HCT116 (cell line): ENCODE measurements around the gene IL17RD. TPM values are rescaled to one million over a fixed set of nuclear protein-coding genes. Genes with fewer than 3 reads are reported as not detected.

Experiments
- ATAC-seq: fragments of 200-7000 bp; cut with Tn5 transposase; 2 replicates; pipeline ENCODE4 v1.9.1; 2020; ENCODE audit warnings: mild to moderate bottlenecking, moderate library complexity
- BruUV-seq: library from RNA; stranded (reverse); fragments of 400-500 nt; replicated peaks from 2 replicates; lab custom pipeline; 2021; lab: Mats Ljungman, UMichigan
- CTCF ChIA-PET: fragments of 300-600 bp; sonication (Branson Sonifier 250); formaldehyde crosslinking; loops from one replicate; lab custom pipeline; 2021; ENCODE audit warnings: antibody characterized with exemption; lab: Charles Lee
- POLR2A ChIA-PET: fragments of 300-600, 350-600 bp; sonication (Branson Sonifier 250); formaldehyde crosslinking; loops from one replicate; lab custom pipeline; 2021; ENCODE audit warnings: antibody characterized with exemption; lab: Charles Lee
- RAD21 ChIA-PET, 2 experiments: fragments of 300-600 bp; sonication (Branson Sonifier 250); formaldehyde crosslinking; loops; one replicate each; lab custom pipeline; 2023; ENCODE audit warnings: low total read pairs in 2 of 2; ENCODE audit not compliant: uncharacterized antibody in 2 of 2, unreplicated experiment in 2 of 2, low non-redundant PET in 1 of 2; lab: Charles Lee
- DNase-seq: peaks from one replicate; pipeline ENCODE4 v3.0.0-alpha.2; 2010; ENCODE audit warnings: low read depth, low spot score
- H2AFZ ChIP-seq: fragments of 200-600 bp; shearing (Covaris generic), sonication (generic); 2 replicates; pipeline ENCODE4 v1.6.1; 2017; ENCODE audit warnings: low read depth, mixed run types, mixed read lengths, antibody characterized with exemption, low read length; ENCODE audit not compliant: poor library complexity, severe bottlenecking
- H3K27ac ChIP-seq: 2 replicates; pipeline ENCODE4 v1.5.1; 2012; ENCODE audit warnings: low read depth, low read length
- H3K27me3 ChIP-seq: fragments of 200-600 bp; sonication (generic); 2 replicates; pipeline ENCODE4 v1.6.1; 2016; ENCODE audit warnings: mixed run types, low read length, mixed read lengths; ENCODE audit not compliant: insufficient read depth
- H3K36me3 ChIP-seq, 2 experiments: fragments of 200-500 bp in 1 of 2; fragments of 200-600 bp in 1 of 2; sonication (Bioruptor generic) in 1 of 2; sonication (generic) in 1 of 2; 2 replicates each; pipeline versions ENCODE4 v1.5.1 to v1.6.1; 2014 to 2016; ENCODE audit warnings: low read length in 2 of 2, inconsistent platforms in 1 of 2, mixed read lengths in 1 of 2, mixed run types in 1 of 2; ENCODE audit not compliant: insufficient read depth in 2 of 2, control insufficient read depth in 1 of 2
- H3K4me1 ChIP-seq, 2 experiments: fragments of 200-600 bp in 1 of 2; sonication (generic) in 1 of 2; 2 replicates each; pipeline versions ENCODE4 v1.5.1 to v1.6.1; 2012 to 2017; ENCODE audit warnings: low read length in 2 of 2, inconsistent platforms in 1 of 2, mild to moderate bottlenecking in 1 of 2, mixed read lengths in 1 of 2, mixed run types in 1 of 2, moderate library complexity in 1 of 2; ENCODE audit not compliant: insufficient read depth in 2 of 2, control insufficient read depth in 1 of 2
- H3K4me2 ChIP-seq: fragments of 200-600 bp; sonication (generic); 2 replicates; pipeline ENCODE4 v1.6.1; 2017; ENCODE audit warnings: mixed run types, low read length, mixed read lengths
- H3K4me3 ChIP-seq, 2 experiments: fragments of 200-600 bp in 1 of 2; sonication (generic) in 1 of 2; replicated peaks in 1 of 2; 2 replicates each; pipeline ENCODE4 v1.5.1; 2011 to 2016; ENCODE audit warnings: low read length in 2 of 2, control low read depth in 1 of 2, low read depth in 1 of 2, mild to moderate bottlenecking in 1 of 2, mixed read lengths in 1 of 2, mixed run types in 1 of 2
- H3K79me2 ChIP-seq: fragments of 200-600 bp; sonication (generic); 2 replicates; pipeline ENCODE4 v1.6.1; 2017; ENCODE audit warnings: mild to moderate bottlenecking, mixed run types, low read length, moderate library complexity, mixed read lengths; ENCODE audit not compliant: insufficient read depth
- H3K9ac ChIP-seq: fragments of 200-600 bp; sonication (generic); 2 replicates; pipeline ENCODE4 v1.6.1; 2016; ENCODE audit warnings: low read length, mixed read lengths
- H3K9me2 ChIP-seq: fragments of 200-600 bp; sonication (generic), shearing (Covaris generic); 2 replicates; pipeline ENCODE4 v1.6.1; 2017; ENCODE audit warnings: mixed run types, mild to moderate bottlenecking, moderate library complexity; ENCODE audit not compliant: insufficient read depth
- H3K9me3 ChIP-seq, 2 experiments: fragments of 200-500 bp in 1 of 2; fragments of 200-600 bp in 1 of 2; sonication (Bioruptor generic) in 1 of 2; sonication (generic) in 1 of 2; 2 replicates each; pipeline ENCODE4 v1.6.1; 2014 to 2017; ENCODE audit warnings: low read length in 2 of 2, mixed read lengths in 2 of 2, inconsistent platforms in 1 of 2, low read depth in 1 of 2, mild to moderate bottlenecking in 1 of 2, mixed run types in 1 of 2, moderate library complexity in 1 of 2; ENCODE audit not compliant: control insufficient read depth in 1 of 2, insufficient read depth in 1 of 2
- H4K20me1 ChIP-seq: fragments of 200-600 bp; sonication (generic), shearing (Covaris generic); 2 replicates; pipeline ENCODE4 v1.6.1; 2017; ENCODE audit warnings: mixed run types, mild to moderate bottlenecking, moderate library complexity; ENCODE audit not compliant: insufficient read depth
- CTCF ChIP-seq, 3 experiments: fragments of 200-600 bp in 1 of 3; sonication (generic) in 1 of 3; IDR thresholded peaks in 2 of 3; conservative IDR thresholded peaks in 1 of 3; 2 replicates each; pipeline ENCODE4 v1.5.1; 2012 to 2017; ENCODE audit warnings: low read depth in 2 of 3, low read length in 2 of 3, antibody characterized with exemption in 1 of 3, borderline replicate concordance in 1 of 3, control low read depth in 1 of 3, mild to moderate bottlenecking in 1 of 3, mixed read lengths in 1 of 3, mixed run types in 1 of 3, moderate library complexity in 1 of 3; ENCODE audit not compliant: insufficient read depth in 1 of 3
- EZH2 ChIP-seq: fragments of 200-600 bp; sonication (generic); IDR thresholded peaks from 2 replicates; pipeline ENCODE4 v1.6.1; 2017; ENCODE audit warnings: antibody characterized with exemption, mixed run types
- EZH2phosphoT487 ChIP-seq: fragments of 200-600 bp; IDR thresholded peaks from 2 replicates; pipeline ENCODE4 v1.6.1; 2018; ENCODE audit warnings: antibody characterized with exemption, borderline replicate concordance
- FOSL1 ChIP-seq: IDR thresholded peaks from 2 replicates; pipeline ENCODE4 v1.6.1; 2012; ENCODE audit warnings: low read depth
- JUND ChIP-seq: IDR thresholded peaks from 2 replicates; pipeline ENCODE4 v1.6.1; 2012
- SIN3A ChIP-seq: IDR thresholded peaks from 2 replicates; pipeline ENCODE4 v1.6.1; 2012; ENCODE audit warnings: low read depth
- SRF ChIP-seq: IDR thresholded peaks from 2 replicates; pipeline ENCODE4 v1.6.1; 2012; ENCODE audit warnings: low read depth
- intact Hi-C: fragments of 100-400 bp; cut with micrococcal nuclease; formaldehyde crosslinking; loops from 2 replicates; pipeline ENCODE4 v1.10.0; 2022
- total RNA-seq: library from RNA; stranded (reverse); gene quantifications from one replicate; pipeline ENCODE4 v1.2.1, GENCODE V29; 2021; ENCODE audit not compliant: unreplicated experiment

IL17RD gene
- total RNA-seq, 1 experiment from 2014 or later = 12.3 TPM

- TF ChIP-seq JUND (no peak), SRF (no peak), SIN3A (no peak), FOSL1 (no peak)
- TF ChIP-seq, all 23 proteins: peak for 0
Measured at GRCh38 chr3:57081173-57081572, 84.0 kb downstream of the IL17RD start (continued).

GRCh38 chr3:57080171-57080570, 85.0 kb downstream of the IL17RD start:
- intact Hi-C loops = no loop called here
- Histone ChIP-seq H3K4me3 (no peak overlapping the region; a peak in 1 of 4 replicates), H2AFZ (no peak overlapping the region), H4K20me1 (no peaks in the 10 kb centered on the region), H3K36me3 (peaks cover 0 to 3% of the 10 kb centered on the region in 2 experiments; a peak in 1 of 4 replicates), H3K27me3 (no peaks in the 10 kb centered on the region), H3K79me2 (peaks cover 24% of the 10 kb centered on the region; the same call in 1 of the 2 replicates), H3K9me2 (no peaks in the 10 kb centered on the region), H3K4me2 (peak overlapping the region; percentile 99; the same call in 1 of the 2 replicates), H3K9me3 (no peaks in the 10 kb centered on the region), H3K4me1 (peaks cover 30 to 82% of the 10 kb centered on the region in 2 experiments), H3K9ac (peak overlapping the region; percentile 90; the same call in 1 of the 2 replicates), H3K27ac (no peak overlapping the region)
- ATAC-seq (no peak), DNase-seq (no peak)
- CTCF ChIA-PET = interaction anchor here (0.7 kb wide), 1 partner anchor 9 kb away, joined by 3 read pairs; no protein-coding TSS in a partner anchor
- RAD21 ChIA-PET = no interaction called here
- POLR2A ChIA-PET = no interaction called here
- no peak for TF ChIP-seq EZH2phosphoT487
- no peak for TF ChIP-seq EZH2
- TF ChIP-seq CTCF (IDR thresholded peaks at IDR 0.05 in 2 of 3, conservative IDR thresholded peaks at IDR 0.05 in 1 of 3; ENCODE audit: borderline replicate concordance in 1 of 3, insufficient read depth in 1 of 3, low read depth in 2 of 3, low read length in 2 of 3) = no peak
- no TSS peak for BruUV-seq
